NCI-H1436 treated with DMSO at 0.1 percent for 48 hours (cell line): ENCODE data around the gene RANBP10.
A peak's percentile ranks its signal among the peaks of the same experiment; 100 is the strongest.
"Not testable (repeated sequence)": the region's sequence is repeated elsewhere in the genome, so short reads cannot be mapped to it uniquely, and the experiment has no call there.

Experiments used
- DNase-seq: peaks from one replicate; lab custom pipeline; 2025; lab: John Stamatoyannopoulos, UW

The RANBP10 gene

GRCh38 chr16:67806428-67807147 is at the start of gene RANBP10, which contains the start of gene TSNAXIP1:
TSS of gene RANBP10 (minus strand) at chr16:67806560. CDS start at chr16:67806536, 24 bp downstream.
TSS of gene TSNAXIP1 (plus strand) at chr16:67806889. CDS start at chr16:67807150, 261 bp downstream.
- DNase-seq = peak; percentile 98

DNA sequence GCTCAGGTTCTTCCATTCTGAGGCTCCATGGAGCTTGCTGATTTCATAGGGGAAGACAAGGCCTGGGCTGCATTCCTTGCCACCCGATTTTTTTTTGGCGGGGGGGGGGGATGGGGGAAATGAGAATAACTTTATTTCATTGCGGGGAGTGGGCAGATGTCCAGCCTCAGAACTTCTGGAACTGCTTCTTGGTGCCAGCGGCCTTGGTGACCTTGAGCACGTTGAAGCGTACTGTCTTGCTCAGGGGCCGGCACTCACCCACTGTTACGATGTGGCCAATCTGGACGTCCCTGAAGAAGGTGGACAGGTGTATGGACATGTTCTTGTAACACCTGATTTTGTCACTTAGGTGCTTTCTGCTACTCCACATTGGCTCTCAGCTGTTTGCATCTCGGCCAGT is 49.4 kb upstream of the RANBP10 start:
- DNase-seq = no peak

GRCh38 chr16:67853670-67854069 is 47.3 kb upstream of the RANBP10 start:
- DNase-seq = no peak

- no peak for DNase-seq
These were observed 41.8 kb upstream of the RANBP10 start for GRCh38 chr16:67848118-67848517.

- no peak for DNase-seq
These were observed 40.9 kb upstream of the RANBP10 start, which contains the start of gene CENPT for GRCh38 chr16:67847064-67847861. TSS of gene CENPT (minus strand) at chr16:67847693. CDS start at chr16:67833859, 13,834 bp downstream.

- peak; percentile 56 for DNase-seq
These were observed 40.1 kb upstream of the RANBP10 start, which contains the start of gene NUTF2 for GRCh38 chr16:67846320-67847063. TSS of gene NUTF2 (plus strand) at chr16:67846933. CDS start at chr16:67865131, 18,198 bp downstream.

- no peak for DNase-seq
These were observed 39.6 kb upstream of the RANBP10 start for GRCh38 chr16:67846063-67846319.

DNA sequence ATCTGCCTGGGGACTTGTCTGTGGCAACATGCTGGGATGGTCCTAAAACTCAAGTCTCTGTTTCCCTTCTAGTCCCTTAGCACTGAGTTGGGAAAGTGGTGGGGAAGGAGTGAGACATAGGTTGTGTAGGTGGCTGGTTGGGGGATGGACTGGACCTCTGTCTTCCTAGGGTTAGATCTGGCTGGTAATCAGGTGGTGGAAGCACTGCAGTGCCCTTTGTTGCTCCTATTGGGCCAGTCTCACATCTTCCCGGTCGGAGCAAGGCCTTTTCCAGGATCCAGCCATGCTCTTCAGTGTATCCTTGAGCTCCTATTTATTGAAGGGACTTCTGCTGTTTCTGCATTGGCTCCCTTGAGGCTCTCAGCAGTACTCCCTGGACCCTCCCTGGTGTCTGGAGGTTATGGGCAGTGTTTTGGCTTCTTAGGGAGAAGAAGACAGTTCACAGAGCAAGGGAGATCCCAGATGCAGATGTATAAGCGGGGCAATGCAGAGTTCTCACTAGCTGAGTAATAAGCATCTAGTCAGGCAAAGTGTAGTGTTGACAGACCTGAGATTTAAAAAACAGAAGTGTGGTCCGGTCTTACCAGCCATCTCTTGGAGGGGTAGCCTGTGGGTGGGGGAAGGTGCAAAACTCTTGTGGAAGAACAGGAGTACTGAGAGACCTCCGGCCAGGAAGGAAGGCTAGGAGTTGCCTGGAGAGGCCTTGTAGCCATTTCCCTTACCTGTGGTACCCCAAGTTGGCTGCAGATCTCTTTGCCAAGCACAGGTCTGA is 39.1 kb upstream of the RANBP10 start:
- no peak for DNase-seq

- DNase-seq = no peak
These were observed 38.1 kb upstream of the RANBP10 start for GRCh38 chr16:67844497-67844896.

GRCh38 chr16:67843343-67843765 is 37.0 kb upstream of the RANBP10 start:
- DNase-seq = no peak

DNA sequence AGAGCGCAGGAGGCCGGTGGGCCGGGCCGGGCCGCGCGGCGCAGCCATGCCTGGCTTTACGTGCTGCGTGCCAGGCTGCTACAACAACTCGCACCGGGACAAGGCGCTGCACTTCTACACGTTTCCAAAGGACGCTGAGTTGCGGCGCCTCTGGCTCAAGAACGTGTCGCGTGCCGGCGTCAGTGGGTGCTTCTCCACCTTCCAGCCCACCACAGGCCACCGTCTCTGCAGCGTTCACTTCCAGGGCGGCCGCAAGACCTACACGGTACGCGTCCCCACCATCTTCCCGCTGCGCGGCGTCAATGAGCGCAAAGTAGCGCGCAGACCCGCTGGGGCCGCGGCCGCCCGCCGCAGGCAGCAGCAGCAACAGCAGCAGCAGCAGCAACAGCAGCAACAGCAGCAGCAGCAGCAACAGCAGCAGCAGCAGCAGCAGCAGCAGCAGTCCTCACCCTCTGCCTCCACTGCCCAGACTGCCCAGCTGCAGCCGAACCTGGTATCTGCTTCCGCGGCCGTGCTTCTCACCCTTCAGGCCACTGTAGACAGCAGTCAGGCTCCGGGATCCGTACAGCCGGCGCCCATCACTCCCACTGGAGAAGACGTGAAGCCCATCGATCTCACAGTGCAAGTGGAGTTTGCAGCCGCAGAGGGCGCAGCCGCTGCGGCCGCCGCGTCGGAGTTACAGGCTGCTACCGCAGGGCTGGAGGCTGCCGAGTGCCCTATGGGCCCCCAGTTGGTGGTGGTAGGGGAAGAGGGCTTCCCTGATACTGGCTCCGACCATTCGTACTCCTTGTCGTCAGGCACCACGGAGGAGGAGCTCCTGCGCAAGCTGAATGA is 36.4 kb upstream of the RANBP10 start:
- no peak for DNase-seq

- peak; percentile 83 for DNase-seq
These were observed 35.6 kb upstream of the RANBP10 start, which contains the start of gene THAP11 for GRCh38 chr16:67841816-67842508. TSS of gene THAP11 (plus strand) at chr16:67842320. CDS start at chr16:67842555, 235 bp downstream.

DNA sequence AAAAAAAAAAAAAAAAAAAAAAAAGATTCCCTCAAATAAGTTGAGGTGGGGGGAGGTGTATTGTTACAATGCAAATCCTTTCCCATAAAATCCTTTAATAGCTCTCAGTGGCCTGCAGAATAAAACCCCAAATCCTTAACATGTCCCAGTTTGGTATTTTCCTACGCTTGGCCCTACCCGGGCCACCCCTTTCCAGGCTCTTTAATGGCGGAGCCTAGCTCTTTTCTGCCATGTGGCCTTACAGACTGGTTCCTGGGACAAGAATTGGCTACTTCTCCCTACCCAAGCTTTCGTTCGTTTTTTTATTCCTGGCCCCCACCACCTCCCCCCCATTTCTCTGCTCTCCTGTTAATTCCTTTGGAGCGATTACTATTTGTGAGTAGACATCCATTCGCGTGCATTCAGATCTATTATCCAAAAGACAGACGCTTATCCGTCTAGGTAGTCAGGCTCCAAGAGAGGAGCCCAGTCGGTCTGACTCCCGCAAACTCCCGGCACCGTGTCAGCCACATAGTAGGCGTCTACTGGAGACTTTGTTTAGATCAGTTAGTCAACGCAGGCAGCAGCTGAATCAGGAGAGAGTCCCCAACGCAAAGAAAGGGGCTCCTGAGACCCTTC is 34.9 kb upstream of the RANBP10 start:
- no peak for DNase-seq

GRCh38 chr16:67837811-67838210 is 31.5 kb upstream of the RANBP10 start:
- DNase-seq = no peak

DNA sequence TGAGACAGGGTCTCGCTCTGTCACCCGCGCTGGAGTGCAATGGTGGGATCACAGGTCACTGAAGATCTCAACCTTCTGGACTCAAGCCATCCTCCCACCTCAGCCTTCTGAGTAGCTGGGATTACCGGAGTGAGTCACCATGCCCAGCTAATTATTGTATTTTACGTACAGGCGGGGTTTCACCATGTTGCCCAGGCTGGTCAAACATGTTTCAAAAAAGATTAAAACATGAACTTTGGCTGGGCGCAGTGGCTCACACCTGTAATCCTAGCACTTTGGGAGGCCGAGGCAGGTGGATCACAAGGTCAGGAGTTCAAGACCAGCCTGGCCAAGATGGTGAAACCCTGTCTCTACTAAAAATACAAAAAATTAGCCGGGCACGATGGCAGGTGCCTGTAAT is 30.8 kb upstream of the RANBP10 start:
- not testable (repeated sequence) for DNase-seq

- no peak for DNase-seq
These were observed 27.9 kb upstream of the RANBP10 start for GRCh38 chr16:67834242-67834614.

- DNase-seq = peak; percentile 21
These were observed 27.3 kb upstream of the RANBP10 start for GRCh38 chr16:67833415-67834241.

GRCh38 chr16:67833030-67833414 is 26.7 kb upstream of the RANBP10 start:
- DNase-seq = no peak

DNA sequence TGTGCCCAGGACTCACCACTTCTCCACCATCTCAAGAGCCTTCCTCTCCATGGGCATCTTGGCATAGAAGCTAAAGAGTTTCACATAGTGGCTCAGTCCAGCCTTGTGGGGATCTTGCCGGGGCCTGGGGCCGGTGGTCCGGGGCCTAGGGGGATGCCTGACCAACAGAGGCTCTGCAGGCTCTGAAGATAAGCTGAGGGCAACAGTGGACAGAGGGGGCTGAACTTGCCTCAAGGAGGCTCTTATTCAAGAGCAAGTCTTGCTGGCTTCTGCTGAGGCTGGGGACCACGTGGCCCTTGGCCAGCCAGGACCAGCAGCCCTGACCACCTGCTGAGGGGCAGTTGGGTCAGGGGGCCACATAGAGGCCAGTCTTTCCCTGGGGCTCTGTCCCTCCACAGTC is 22.3 kb upstream of the RANBP10 start:
- no peak for DNase-seq
